ENCODE measurements around the gene ING3.

Gene ING3

DNA sequence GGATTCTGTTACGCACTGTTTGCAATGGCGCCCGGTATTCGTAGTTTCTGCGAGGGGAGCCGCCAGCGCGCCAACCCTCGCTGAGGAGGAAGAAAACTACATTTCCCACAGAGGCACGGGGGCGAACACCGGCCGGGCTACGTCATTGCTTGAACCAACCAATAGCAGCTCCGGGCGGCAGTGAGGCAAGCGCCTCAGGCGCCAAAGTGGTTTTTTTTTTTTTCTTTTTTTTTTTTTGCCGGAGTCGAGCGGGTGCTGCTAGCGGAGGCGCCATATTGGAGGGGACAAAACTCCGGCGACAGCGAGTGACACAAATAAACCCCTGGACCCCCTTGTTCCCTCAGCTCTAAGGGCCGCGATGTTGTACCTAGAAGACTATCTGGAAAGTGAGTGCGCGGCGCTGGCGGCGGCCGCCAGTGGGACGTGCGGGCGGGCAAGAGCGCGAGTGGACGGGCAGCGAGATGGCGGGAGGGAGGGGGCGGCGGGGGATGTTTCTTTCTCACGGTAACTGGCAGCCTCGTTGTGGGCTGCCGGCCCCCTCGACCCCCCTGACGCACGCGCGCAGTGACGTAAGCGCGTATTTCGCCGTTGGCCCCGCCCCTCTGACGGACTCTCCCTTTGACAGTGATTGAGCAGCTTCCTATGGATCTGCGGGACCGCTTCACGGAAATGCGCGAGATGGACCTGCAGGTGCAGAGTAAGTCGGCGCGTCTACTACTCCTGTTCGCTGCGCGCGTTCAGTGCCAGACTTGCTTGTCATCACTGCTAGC, at the start of gene ING3 (continued):
- TF ChIP-seq, protein P1, sequence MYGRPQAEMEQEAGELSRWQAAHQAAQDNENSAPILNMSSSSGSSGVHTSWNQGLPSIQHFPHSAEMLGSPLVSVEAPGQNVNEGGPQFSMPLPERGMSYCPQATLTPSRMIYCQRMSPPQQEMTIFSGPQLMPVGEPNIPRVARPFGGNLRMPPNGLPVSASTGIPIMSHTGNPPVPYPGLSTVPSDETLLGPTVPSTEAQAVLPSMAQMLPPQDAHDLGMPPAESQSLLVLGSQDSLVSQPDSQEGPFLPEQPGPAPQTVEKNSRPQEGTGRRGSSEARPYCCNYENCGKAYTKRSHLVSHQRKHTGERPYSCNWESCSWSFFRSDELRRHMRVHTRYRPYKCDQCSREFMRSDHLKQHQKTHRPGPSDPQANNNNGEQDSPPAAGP (tag by site-specific recombination; IDR thresholded peaks at IDR 0.05) = peak; percentile 21; the same call in 1 of the 2 replicates
- TF ChIP-seq GLIS1 (tag by site-specific recombination; IDR thresholded peaks at IDR 0.05) = peak; percentile 64
- TF ChIP-seq ZNF223 (tag by site-specific recombination; IDR thresholded peaks at IDR 0.05) = no peak
- peak; percentile 66; the same call in 1 of the 2 replicates for TF ChIP-seq ZNF391 (tag by site-specific recombination; IDR thresholded peaks at IDR 0.05; ENCODE audit: borderline replicate concordance, low read depth)
- 0 out of 2 replicates have a peak, but pooled peaks have one; percentile 21 for TF ChIP-seq ZNF792 (tag by site-specific recombination; IDR thresholded peaks at IDR 0.05)
- TF ChIP-seq ZXDB (tag by site-specific recombination; IDR thresholded peaks at IDR 0.05) = peak; percentile 78
- peak; percentile 53; the same call in 1 of the 2 replicates for TF ChIP-seq KLF9 (tag by site-specific recombination; IDR thresholded peaks at IDR 0.05; ENCODE audit: low read depth)
- TF ChIP-seq, protein P2, sequence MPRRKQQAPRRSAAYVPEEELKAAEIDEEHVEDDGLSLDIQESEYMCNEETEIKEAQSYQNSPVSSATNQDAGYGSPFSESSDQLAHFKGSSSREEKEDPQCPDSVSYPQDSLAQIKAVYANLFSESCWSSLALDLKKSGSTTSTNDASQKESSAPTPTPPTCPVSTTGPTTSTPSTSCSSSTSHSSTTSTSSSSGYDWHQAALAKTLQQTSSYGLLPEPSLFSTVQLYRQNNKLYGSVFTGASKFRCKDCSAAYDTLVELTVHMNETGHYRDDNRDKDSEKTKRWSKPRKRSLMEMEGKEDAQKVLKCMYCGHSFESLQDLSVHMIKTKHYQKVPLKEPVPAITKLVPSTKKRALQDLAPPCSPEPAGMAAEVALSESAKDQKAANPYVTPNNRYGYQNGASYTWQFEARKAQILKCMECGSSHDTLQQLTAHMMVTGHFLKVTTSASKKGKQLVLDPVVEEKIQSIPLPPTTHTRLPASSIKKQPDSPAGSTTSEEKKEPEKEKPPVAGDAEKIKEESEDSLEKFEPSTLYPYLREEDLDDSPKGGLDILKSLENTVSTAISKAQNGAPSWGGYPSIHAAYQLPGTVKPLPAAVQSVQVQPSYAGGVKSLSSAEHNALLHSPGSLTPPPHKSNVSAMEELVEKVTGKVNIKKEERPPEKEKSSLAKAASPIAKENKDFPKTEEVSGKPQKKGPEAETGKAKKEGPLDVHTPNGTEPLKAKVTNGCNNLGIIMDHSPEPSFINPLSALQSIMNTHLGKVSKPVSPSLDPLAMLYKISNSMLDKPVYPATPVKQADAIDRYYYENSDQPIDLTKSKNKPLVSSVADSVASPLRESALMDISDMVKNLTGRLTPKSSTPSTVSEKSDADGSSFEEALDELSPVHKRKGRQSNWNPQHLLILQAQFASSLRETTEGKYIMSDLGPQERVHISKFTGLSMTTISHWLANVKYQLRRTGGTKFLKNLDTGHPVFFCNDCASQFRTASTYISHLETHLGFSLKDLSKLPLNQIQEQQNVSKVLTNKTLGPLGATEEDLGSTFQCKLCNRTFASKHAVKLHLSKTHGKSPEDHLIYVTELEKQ (tag by site-specific recombination; IDR thresholded peaks at IDR 0.05; ENCODE audit: borderline replicate concordance) = peak; percentile 86; the same call in 1 of the 2 replicates
- TF ChIP-seq KLF16 (tag by site-specific recombination; IDR thresholded peaks at IDR 0.05) = peak; percentile 87; the same call in 1 of the 2 replicates
- TF ChIP-seq, protein P3, sequence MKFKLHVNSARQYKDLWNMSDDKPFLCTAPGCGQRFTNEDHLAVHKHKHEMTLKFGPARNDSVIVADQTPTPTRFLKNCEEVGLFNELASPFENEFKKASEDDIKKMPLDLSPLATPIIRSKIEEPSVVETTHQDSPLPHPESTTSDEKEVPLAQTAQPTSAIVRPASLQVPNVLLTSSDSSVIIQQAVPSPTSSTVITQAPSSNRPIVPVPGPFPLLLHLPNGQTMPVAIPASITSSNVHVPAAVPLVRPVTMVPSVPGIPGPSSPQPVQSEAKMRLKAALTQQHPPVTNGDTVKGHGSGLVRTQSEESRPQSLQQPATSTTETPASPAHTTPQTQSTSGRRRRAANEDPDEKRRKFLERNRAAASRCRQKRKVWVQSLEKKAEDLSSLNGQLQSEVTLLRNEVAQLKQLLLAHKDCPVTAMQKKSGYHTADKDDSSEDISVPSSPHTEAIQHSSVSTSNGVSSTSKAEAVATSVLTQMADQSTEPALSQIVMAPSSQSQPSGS (tag by site-specific recombination; IDR thresholded peaks at IDR 0.05; ENCODE audit: low read depth) = peak; percentile 94
- peak; percentile 89 for TF ChIP-seq GLIS2 (tag by site-specific recombination; IDR thresholded peaks at IDR 0.05)
- peak; percentile 74 for TF ChIP-seq SP2 (tag by site-specific recombination; IDR thresholded peaks at IDR 0.05)
- no peak for TF ChIP-seq ZNF626 (tag by site-specific recombination; IDR thresholded peaks at IDR 0.05)
- TF ChIP-seq ZNF76 (tag by site-specific recombination; IDR thresholded peaks at IDR 0.05; ENCODE audit: borderline replicate concordance, low read depth) = peak; percentile 97
- TF ChIP-seq, protein P4, sequence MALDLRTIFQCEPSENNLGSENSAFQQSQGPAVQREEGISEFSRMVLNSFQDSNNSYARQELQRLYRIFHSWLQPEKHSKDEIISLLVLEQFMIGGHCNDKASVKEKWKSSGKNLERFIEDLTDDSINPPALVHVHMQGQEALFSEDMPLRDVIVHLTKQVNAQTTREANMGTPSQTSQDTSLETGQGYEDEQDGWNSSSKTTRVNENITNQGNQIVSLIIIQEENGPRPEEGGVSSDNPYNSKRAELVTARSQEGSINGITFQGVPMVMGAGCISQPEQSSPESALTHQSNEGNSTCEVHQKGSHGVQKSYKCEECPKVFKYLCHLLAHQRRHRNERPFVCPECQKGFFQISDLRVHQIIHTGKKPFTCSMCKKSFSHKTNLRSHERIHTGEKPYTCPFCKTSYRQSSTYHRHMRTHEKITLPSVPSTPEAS (tag by site-specific recombination; IDR thresholded peaks at IDR 0.05) = 0 out of 2 replicates have a peak, but pooled peaks have one; percentile 11
- peak; percentile 99 for TF ChIP-seq ZNF600 (tag by site-specific recombination; IDR thresholded peaks at IDR 0.05)
- peak; percentile 93 for TF ChIP-seq IKZF3 (tag by site-specific recombination; IDR thresholded peaks at IDR 0.05)
- TF ChIP-seq ZIC2 (tag by site-specific recombination; IDR thresholded peaks at IDR 0.05) = 0 out of 2 replicates have a peak, but pooled peaks have one; percentile 9
- TF ChIP-seq, protein P5, sequence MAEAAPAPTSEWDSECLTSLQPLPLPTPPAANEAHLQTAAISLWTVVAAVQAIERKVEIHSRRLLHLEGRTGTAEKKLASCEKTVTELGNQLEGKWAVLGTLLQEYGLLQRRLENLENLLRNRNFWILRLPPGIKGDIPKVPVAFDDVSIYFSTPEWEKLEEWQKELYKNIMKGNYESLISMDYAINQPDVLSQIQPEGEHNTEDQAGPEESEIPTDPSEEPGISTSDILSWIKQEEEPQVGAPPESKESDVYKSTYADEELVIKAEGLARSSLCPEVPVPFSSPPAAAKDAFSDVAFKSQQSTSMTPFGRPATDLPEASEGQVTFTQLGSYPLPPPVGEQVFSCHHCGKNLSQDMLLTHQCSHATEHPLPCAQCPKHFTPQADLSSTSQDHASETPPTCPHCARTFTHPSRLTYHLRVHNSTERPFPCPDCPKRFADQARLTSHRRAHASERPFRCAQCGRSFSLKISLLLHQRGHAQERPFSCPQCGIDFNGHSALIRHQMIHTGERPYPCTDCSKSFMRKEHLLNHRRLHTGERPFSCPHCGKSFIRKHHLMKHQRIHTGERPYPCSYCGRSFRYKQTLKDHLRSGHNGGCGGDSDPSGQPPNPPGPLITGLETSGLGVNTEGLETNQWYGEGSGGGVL (tag by site-specific recombination; IDR thresholded peaks at IDR 0.05) = no peak; the same call in 1 of the 2 replicates
- TF ChIP-seq ZNF184 (tag by site-specific recombination; IDR thresholded peaks at IDR 0.05) = 0 out of 2 replicates have a peak, but pooled peaks have one; percentile 7
- TF ChIP-seq ZFHX2 (tag by site-specific recombination; conservative IDR thresholded peaks at IDR 0.05) = peak; percentile 81
- TF ChIP-seq OVOL3 (tag by site-specific recombination; IDR thresholded peaks at IDR 0.05) = 0 out of 2 replicates have a peak, but pooled peaks have one; percentile 29
- TF ChIP-seq, protein P6, sequence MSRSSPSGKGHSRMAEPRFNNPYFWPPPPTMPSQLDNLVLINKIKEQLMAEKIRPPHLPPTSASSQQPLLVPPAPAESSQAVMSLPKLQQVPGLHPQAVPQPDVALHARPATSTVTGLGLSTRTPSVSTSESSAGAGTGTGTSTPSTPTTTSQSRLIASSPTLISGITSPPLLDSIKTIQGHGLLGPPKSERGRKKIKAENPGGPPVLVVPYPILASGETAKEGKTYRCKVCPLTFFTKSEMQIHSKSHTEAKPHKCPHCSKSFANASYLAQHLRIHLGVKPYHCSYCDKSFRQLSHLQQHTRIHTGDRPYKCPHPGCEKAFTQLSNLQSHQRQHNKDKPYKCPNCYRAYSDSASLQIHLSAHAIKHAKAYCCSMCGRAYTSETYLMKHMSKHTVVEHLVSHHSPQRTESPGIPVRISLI (tag by site-specific recombination; IDR thresholded peaks at IDR 0.05) = peak; percentile 100
- TF ChIP-seq OSR2 (tag by site-specific recombination; IDR thresholded peaks at IDR 0.05) = 0 out of 2 replicates have a peak, but pooled peaks have one; percentile 22
